HUES48 (cell line): ENCODE results near the gene SSMEM1.
"Not testable (repeated sequence)": the region's sequence is repeated elsewhere in the genome, so short reads cannot be mapped to it uniquely, and the experiment has no call there.

Experiments used
- H3K27ac ChIP-seq: one replicate; pipeline ENCODE4 v1.7.0; 2013; ENCODE audit warnings: low read depth, low read length, inconsistent platforms
- H3K27me3 ChIP-seq: 2 replicates; pipeline ENCODE4 v1.6.1; 2013; ENCODE audit warnings: mild to moderate bottlenecking, low read length; ENCODE audit not compliant: control insufficient read depth, insufficient read depth
- H3K36me3 ChIP-seq: 2 replicates; pipeline ENCODE4 v1.6.1; 2013; ENCODE audit warnings: low read length; ENCODE audit not compliant: control insufficient read depth, insufficient read depth
- H3K4me1 ChIP-seq: 2 replicates; pipeline ENCODE4 v1.6.1; 2013; ENCODE audit warnings: mild to moderate bottlenecking, low read length; ENCODE audit not compliant: control insufficient read depth, insufficient read depth
- H3K4me3 ChIP-seq: 2 replicates; pipeline ENCODE4 v1.5.1; 2013; ENCODE audit warnings: mild to moderate bottlenecking, low read depth, low read length
- H3K9ac ChIP-seq: 2 replicates; pipeline ENCODE4 v1.6.1; 2013; ENCODE audit warnings: mild to moderate bottlenecking, low read depth, low read length, moderate library complexity
- H3K9me3 ChIP-seq: 2 replicates; pipeline ENCODE4 v1.6.1; 2013; ENCODE audit warnings: low read length; ENCODE audit not compliant: control insufficient read depth, insufficient read depth

Gene SSMEM1

GRCh38 chr7:130213828-130214227 lies 6.2 kb downstream of the SSMEM1 start:
- Histone ChIP-seq H3K27me3 (no peaks in the 10 kb centered on the region; the same call in 1 of the 2 replicates), H3K4me1 (no peaks in the 10 kb centered on the region), H3K9ac (no peak overlapping the region), H3K4me3 (no peak overlapping the region), H3K27ac (no peak overlapping the region), H3K9me3 (no peaks in the 10 kb centered on the region), H3K36me3 (no peaks in the 10 kb centered on the region)

GRCh38 chr7:130216025-130216424 lies 8.4 kb downstream of the SSMEM1 start:
- Histone ChIP-seq H3K36me3 (no peaks in the 10 kb centered on the region), H3K27me3 (no peaks in the 10 kb centered on the region; the same call in 1 of the 2 replicates), H3K9ac (no peak overlapping the region), H3K4me1 (no peaks in the 10 kb centered on the region), H3K27ac (no peak overlapping the region), H3K9me3 (no peaks in the 10 kb centered on the region), H3K4me3 (no peak overlapping the region)

- Histone ChIP-seq H3K9me3 (no peaks in the 10 kb centered on the region), H3K36me3 (no peaks in the 10 kb centered on the region), H3K4me1 (no peaks in the 10 kb centered on the region), H3K9ac (no peak overlapping the region), H3K27ac (no peak overlapping the region), H3K27me3 (no peaks in the 10 kb centered on the region; the same call in 1 of the 2 replicates), H3K4me3 (no peak overlapping the region)
Measured at GRCh38 chr7:130216750-130217149, 9.1 kb downstream of the SSMEM1 start.

GRCh38 chr7:130218806-130219620 lies 11.4 kb downstream of the SSMEM1 start:
- Histone ChIP-seq H3K9me3 (no peaks in the 10 kb centered on the region), H3K4me3 (no peak overlapping the region), H3K4me1 (no peaks in the 10 kb centered on the region), H3K27me3 (no peaks in the 10 kb centered on the region; the same call in 1 of the 2 replicates), H3K36me3 (no peaks in the 10 kb centered on the region), H3K9ac (no peak overlapping the region), H3K27ac (no peak overlapping the region)

- Histone ChIP-seq H3K27ac (no peak overlapping the region), H3K36me3 (no peaks in the 10 kb centered on the region)
Measured at GRCh38 chr7:130219871-130220270, 12.2 kb downstream of the SSMEM1 start.

GRCh38 chr7:130221746-130222145 lies 14.1 kb downstream of the SSMEM1 start:
- Histone ChIP-seq H3K9ac (no peak overlapping the region), H3K36me3 (no peaks in the 10 kb centered on the region), H3K9me3 (no peaks in the 10 kb centered on the region), H3K27ac (no peak overlapping the region), H3K27me3 (no peaks in the 10 kb centered on the region), H3K4me1 (no peaks in the 10 kb centered on the region), H3K4me3 (no peak overlapping the region)

More at GRCh38 chr7:130219871-130220270, 12.2 kb downstream of the SSMEM1 start:
- Histone ChIP-seq H3K27me3 (no peaks in the 10 kb centered on the region; the same call in 1 of the 2 replicates), H3K4me1 (no peaks in the 10 kb centered on the region), H3K9ac (no peak overlapping the region), H3K4me3 (no peak overlapping the region), H3K9me3 (no peaks in the 10 kb centered on the region)

GRCh38 chr7:130223646-130224045 lies 16.0 kb downstream of the SSMEM1 start:
- Histone ChIP-seq H3K4me3 (no peak overlapping the region), H3K36me3 (no peaks in the 10 kb centered on the region), H3K4me1 (peaks cover 9% of the 10 kb centered on the region), H3K9me3 (no peaks in the 10 kb centered on the region), H3K27me3 (no peaks in the 10 kb centered on the region), H3K9ac (no peak overlapping the region), H3K27ac (no peak overlapping the region)

GRCh38 chr7:130224210-130224609 lies 16.6 kb downstream of the SSMEM1 start:
- Histone ChIP-seq H3K4me3 (no peak overlapping the region), H3K9me3 (no peaks in the 10 kb centered on the region), H3K4me1 (peaks cover 14% of the 10 kb centered on the region), H3K27ac (no peak overlapping the region), H3K36me3 (no peaks in the 10 kb centered on the region), H3K9ac (no peak overlapping the region), H3K27me3 (no peaks in the 10 kb centered on the region)

- H3K27ac ChIP-seq, H3K9me3 ChIP-seq, H3K27me3 ChIP-seq, H3K36me3 ChIP-seq, H3K4me3 ChIP-seq, H3K9ac ChIP-seq: not testable (repeated sequence)
- H3K4me1 ChIP-seq = peaks cover 14% of the 10 kb centered on the region
Measured at GRCh38 chr7:130224923-130225322, 17.3 kb downstream of the SSMEM1 start.

- Histone ChIP-seq H3K4me3 (no peak overlapping the region), H3K9ac (no peak overlapping the region), H3K4me1 (peaks cover 14% of the 10 kb centered on the region), H3K36me3 (no peaks in the 10 kb centered on the region), H3K27me3 (no peaks in the 10 kb centered on the region), H3K27ac (no peak overlapping the region), H3K9me3 (no peaks in the 10 kb centered on the region)
Measured at GRCh38 chr7:130226333-130226732, 18.7 kb downstream of the SSMEM1 start.

- no peaks in the 10 kb centered on the region for H3K9me3 ChIP-seq
- H3K9ac ChIP-seq = no peak overlapping the region
- no peaks in the 10 kb centered on the region for H3K27me3 ChIP-seq
- peaks cover 14% of the 10 kb centered on the region for H3K4me1 ChIP-seq
- H3K27ac ChIP-seq = peak overlapping the region; percentile 0
- H3K4me3 ChIP-seq = peak overlapping the region; percentile 19; the same call in 1 of the 2 replicates
- H3K36me3 ChIP-seq = no peaks in the 10 kb centered on the region
Measured at GRCh38 chr7:130227883-130228575, 20.4 kb downstream of the SSMEM1 start.
